Endodermal cell (in vitro differentiated cells): ENCODE measurements around the gene NCK1. TPM values are rescaled to one million over a fixed set of nuclear protein-coding genes. Genes with fewer than 3 reads are reported as not detected.

Experiments
- DNase-seq: peaks from one replicate; pipeline ENCODE4 v3.0.0-alpha.2; 2017
- H3K27ac ChIP-seq: 2 replicates; pipeline ENCODE4 v1.5.1; 2013; ENCODE audit warnings: mild to moderate bottlenecking, low read depth, low read length, moderate library complexity
- H3K27me3 ChIP-seq: 2 replicates; pipeline ENCODE4 v1.6.1; 2013; ENCODE audit warnings: mild to moderate bottlenecking, low read length, moderate library complexity; ENCODE audit not compliant: insufficient read depth, control insufficient read depth, poor library complexity, severe bottlenecking
- H3K36me3 ChIP-seq: 2 replicates; pipeline ENCODE4 v1.7.0; 2013; ENCODE audit warnings: mild to moderate bottlenecking, low read length, moderate library complexity; ENCODE audit not compliant: control insufficient read depth, insufficient read depth
- H3K4me1 ChIP-seq: one replicate; pipeline ENCODE4 v1.7.0; 2013; ENCODE audit warnings: low read length; ENCODE audit not compliant: control insufficient read depth, insufficient read depth
- H3K4me3 ChIP-seq: 2 replicates; pipeline ENCODE4 v1.5.1; 2013; ENCODE audit warnings: mild to moderate bottlenecking, low read length, moderate library complexity
- H3K9ac ChIP-seq: 2 replicates; pipeline ENCODE4 v1.6.1; 2013; ENCODE audit warnings: mild to moderate bottlenecking, low read length, moderate library complexity; ENCODE audit not compliant: poor library complexity, severe bottlenecking; ENCODE audit errors: extremely low read depth
- H3K9me3 ChIP-seq: 2 replicates; pipeline ENCODE4 v1.6.1; 2013; ENCODE audit warnings: mild to moderate bottlenecking, low read length, moderate library complexity; ENCODE audit not compliant: control insufficient read depth
- H3K27ac Mint-ChIP-seq: 2 replicates; pipeline ENCODE4 v1.8.0; 2020; ENCODE audit warnings: mixed read lengths
- H3K27me3 Mint-ChIP-seq: 2 replicates; pipeline ENCODE4 v1.8.0; 2021; ENCODE audit warnings: mild to moderate bottlenecking, mixed read lengths; ENCODE audit not compliant: insufficient read depth
- H3K36me3 Mint-ChIP-seq: 2 replicates; pipeline ENCODE4 v1.8.0; 2020; ENCODE audit warnings: low read depth, mixed read lengths
- H3K4me1 Mint-ChIP-seq: 2 replicates; pipeline ENCODE4 v1.8.0; 2020; ENCODE audit warnings: mixed read lengths
- H3K4me3 Mint-ChIP-seq: 2 replicates; pipeline ENCODE4 v1.8.0; 2020; ENCODE audit warnings: mild to moderate bottlenecking, moderate library complexity, mixed read lengths
- H3K9me3 Mint-ChIP-seq: 2 replicates; pipeline ENCODE4 v1.8.0; 2020; ENCODE audit warnings: mild to moderate bottlenecking, mixed read lengths
- WGBS, 2 experiments: methylation state at CpG; one replicate each; pipeline versions ENCODE4 v1.1.5 to v1.1.7; 2013; ENCODE audit warnings: missing lambda C conversion rate in 2 of 2, mixed read lengths in 1 of 2; ENCODE audit not compliant: insufficient coverage in 1 of 2, insufficient read length in 1 of 2; 5-methylcytosine and 5-hydroxymethylcytosine counted together
- total RNA-seq, 2 donors: library from RNA; stranded (reverse); fragmentation: NEBNext Ultra II Directional in 1 of 2; extraction: Animal tissue kit (Norgen Biotek cat#: 25700) in 1 of 2; gene quantifications; 2 replicates in 1 of 2; 3 replicates in 1 of 2; pipeline ENCODE4 v1.2.1, GENCODE V29; 2021
- TF ChIP-seq, protein P1 (sequence below): fragments of 200-600 bp; sonication (generic); conservative IDR thresholded peaks from 2 replicates; pipeline ENCODE4 v1.5.0; 2021; ENCODE audit warnings: antibody characterized with exemption, mild to moderate bottlenecking

NCK1 gene
- total RNA-seq, 2 donors from 2014 or later, result 24.5 to 28.9 TPM

DNA sequence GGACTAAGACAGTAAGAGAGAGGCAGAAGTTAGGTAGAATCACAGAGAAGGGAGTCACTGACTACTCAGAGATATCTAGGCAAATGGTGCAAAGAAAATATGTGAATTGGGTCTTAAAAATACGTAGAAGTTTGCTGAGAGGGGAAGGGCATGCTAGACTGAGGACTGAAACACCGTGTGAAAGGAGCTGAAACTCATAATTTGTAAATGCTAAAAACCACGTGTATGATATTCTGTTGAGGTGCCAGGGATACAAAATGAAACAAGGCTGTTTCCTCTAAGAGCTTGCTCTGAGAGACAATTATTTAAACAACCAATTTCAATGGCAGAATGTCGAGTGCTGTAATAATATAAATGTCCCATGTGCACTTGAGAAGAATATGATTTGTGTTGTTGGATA is 47.2 kb downstream of the NCK1 start:
- Histone ChIP-seq H3K9me3 (peaks cover 28% of the 10 kb centered on the region), H3K9ac (no peak overlapping the region), H3K36me3 (no peaks in the 10 kb centered on the region), H3K4me3 (no peak overlapping the region), H3K27ac (no peak overlapping the region), H3K27me3 (no peaks in the 10 kb centered on the region), H3K4me1 (no peaks in the 10 kb centered on the region)
- TF ChIP-seq, protein P1, sequence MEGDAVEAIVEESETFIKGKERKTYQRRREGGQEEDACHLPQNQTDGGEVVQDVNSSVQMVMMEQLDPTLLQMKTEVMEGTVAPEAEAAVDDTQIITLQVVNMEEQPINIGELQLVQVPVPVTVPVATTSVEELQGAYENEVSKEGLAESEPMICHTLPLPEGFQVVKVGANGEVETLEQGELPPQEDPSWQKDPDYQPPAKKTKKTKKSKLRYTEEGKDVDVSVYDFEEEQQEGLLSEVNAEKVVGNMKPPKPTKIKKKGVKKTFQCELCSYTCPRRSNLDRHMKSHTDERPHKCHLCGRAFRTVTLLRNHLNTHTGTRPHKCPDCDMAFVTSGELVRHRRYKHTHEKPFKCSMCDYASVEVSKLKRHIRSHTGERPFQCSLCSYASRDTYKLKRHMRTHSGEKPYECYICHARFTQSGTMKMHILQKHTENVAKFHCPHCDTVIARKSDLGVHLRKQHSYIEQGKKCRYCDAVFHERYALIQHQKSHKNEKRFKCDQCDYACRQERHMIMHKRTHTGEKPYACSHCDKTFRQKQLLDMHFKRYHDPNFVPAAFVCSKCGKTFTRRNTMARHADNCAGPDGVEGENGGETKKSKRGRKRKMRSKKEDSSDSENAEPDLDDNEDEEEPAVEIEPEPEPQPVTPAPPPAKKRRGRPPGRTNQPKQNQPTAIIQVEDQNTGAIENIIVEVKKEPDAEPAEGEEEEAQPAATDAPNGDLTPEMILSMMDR, result no peak
- peaks cover 22% of the 10 kb centered on the region for H3K4me1 Mint-ChIP-seq
- DNase-seq, result no peak
- H3K36me3 Mint-ChIP-seq, result peaks cover 6% of the 10 kb centered on the region
- peaks cover 7% of the 10 kb centered on the region for H3K9me3 Mint-ChIP-seq
- H3K4me3 Mint-ChIP-seq, result no peak overlapping the region
- WGBS, 2 experiments, result 86 to 89% methylated on average over 3 to 4 of the region's 4 CpGs
- H3K27ac Mint-ChIP-seq, result no peak overlapping the region
- no peaks in the 10 kb centered on the region for H3K27me3 Mint-ChIP-seq

DNA sequence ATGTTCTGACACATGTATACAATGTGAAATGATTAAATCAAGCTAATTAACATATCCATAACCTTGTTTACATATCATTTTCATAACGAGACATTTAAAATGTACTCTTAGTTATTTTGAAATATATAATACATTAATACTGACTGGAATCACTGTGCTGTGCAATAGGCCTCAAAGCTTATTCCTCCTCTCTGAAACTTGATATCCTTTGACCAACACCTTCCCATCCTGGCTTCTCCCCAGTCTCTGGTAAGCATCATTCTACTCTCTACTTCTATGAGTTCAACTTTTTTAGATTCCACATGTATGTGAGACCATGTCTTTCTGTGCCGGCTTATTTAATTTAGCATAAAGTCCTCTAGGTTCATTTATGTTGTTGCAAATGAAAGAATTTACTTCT is 48.7 kb downstream of the NCK1 start:
- Mint-ChIP-seq H3K4me1 (peaks cover 25% of the 10 kb centered on the region), H3K27me3 (no peaks in the 10 kb centered on the region), H3K36me3 (peaks cover 3% of the 10 kb centered on the region), H3K4me3 (no peak overlapping the region), H3K27ac (no peak overlapping the region), H3K9me3 (peaks cover 3% of the 10 kb centered on the region)
- no peaks in the 10 kb centered on the region for H3K27me3 ChIP-seq
- H3K4me3 ChIP-seq, result no peak overlapping the region
- H3K4me1 ChIP-seq, result no peaks in the 10 kb centered on the region
- H3K9me3 ChIP-seq, result peaks cover 12% of the 10 kb centered on the region
- 100% methylated on average over 1 of the region's 2 CpGs; no CpG with 5 or more reads in 1 of the 2 experiments for WGBS, 2 experiments
- H3K27ac ChIP-seq, result no peak overlapping the region
- no peak for DNase-seq
- H3K36me3 ChIP-seq, result no peaks in the 10 kb centered on the region
- TF ChIP-seq, protein P1, result no peak
- H3K9ac ChIP-seq, result no peak overlapping the region

DNA sequence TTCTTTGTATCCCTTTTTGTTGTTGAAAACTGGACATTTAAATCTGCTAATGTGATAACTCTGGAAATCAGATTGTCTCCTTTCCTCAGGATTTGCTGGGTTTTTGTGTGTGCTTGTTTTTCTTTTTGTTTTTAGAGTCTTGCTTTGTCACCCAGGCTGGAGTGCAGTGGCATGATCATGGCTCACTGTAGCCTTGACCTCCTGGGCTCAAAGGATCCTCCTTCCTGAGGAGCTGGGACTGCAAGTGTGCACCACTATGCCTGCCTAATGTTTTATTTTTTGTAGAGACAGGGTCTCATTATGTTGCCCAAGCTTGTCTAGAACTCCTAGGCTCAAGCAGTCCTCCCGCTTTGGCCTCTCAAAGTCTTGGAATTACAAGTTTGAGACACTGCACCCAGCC is 51.2 kb downstream of the NCK1 start:
- Histone ChIP-seq H3K27ac (no peak overlapping the region), H3K4me3 (no peak overlapping the region), H3K4me1 (no peaks in the 10 kb centered on the region), H3K27me3 (no peaks in the 10 kb centered on the region), H3K9me3 (peaks cover 11% of the 10 kb centered on the region), H3K9ac (no peak overlapping the region), H3K36me3 (no peaks in the 10 kb centered on the region)
- TF ChIP-seq, protein P1, result no peak
- H3K27me3 Mint-ChIP-seq, result no peaks in the 10 kb centered on the region
- no peaks in the 10 kb centered on the region for H3K9me3 Mint-ChIP-seq
- H3K4me1 Mint-ChIP-seq, result peaks cover 18% of the 10 kb centered on the region
- H3K36me3 Mint-ChIP-seq, result no peaks in the 10 kb centered on the region
- WGBS, 2 experiments, result 89 to 97% methylated on average over 1 of the region's 1 CpG
- no peak overlapping the region for H3K4me3 Mint-ChIP-seq
- H3K27ac Mint-ChIP-seq, result no peak overlapping the region
- DNase-seq, result no peak
